Adrenal gland (tissue), 12 donors: Measurements from ENCODE around the gene PCYOX1L. TPM values are rescaled to one million over a fixed set of nuclear protein-coding genes. Genes with fewer than 3 reads are reported as not detected.
"Not testable (repeated sequence)": the region's sequence is repeated elsewhere in the genome, so short reads cannot be mapped to it uniquely, and the experiment has no call there.

ENCODE experiments used
- DNase-seq, 7 donors: peaks; one replicate each; pipeline ENCODE4 v3.0.0-alpha.2; 2019 to 2020
- H3K27ac ChIP-seq, 5 donors: fragments of 200-600 bp; sonication (generic) in 4 of 5; 1 replicate in 3 of 5; 2 replicates in 2 of 5; pipeline versions ENCODE4 v1.5.1 to v1.8.0; 2016 to 2020; ENCODE audit warnings: mild to moderate bottlenecking in 1 of 5
- H3K27me3 ChIP-seq: fragments of 200-600 bp; 2 replicates; pipeline ENCODE4 v1.8.0; 2021
- H3K36me3 ChIP-seq, 2 donors: fragments of 200-600 bp; replicated peaks in 1 of 2; 1 replicate in 1 of 2; 2 replicates in 1 of 2; pipeline versions ENCODE4 v1.5.1 to v1.8.0; 2018 to 2022
- H3K4me1 ChIP-seq, 2 donors: fragments of 200-600 bp; replicated peaks in 1 of 2; 1 replicate in 1 of 2; 2 replicates in 1 of 2; pipeline versions ENCODE4 v1.5.1 to v1.8.0; 2018 to 2021
- H3K4me3 ChIP-seq, 4 donors: fragments of 200-600 bp; sonication (generic) in 3 of 4; one replicate each; pipeline ENCODE4 v1.5.1; 2016 to 2018
- H3K9me3 ChIP-seq, 3 donors: fragments of 200-600 bp; sonication (generic) in 1 of 3; replicated peaks in 1 of 3; 1 replicate in 2 of 3; 2 replicates in 1 of 3; pipeline versions ENCODE4 v1.5.1 to v1.8.0; 2016 to 2021
- CTCF ChIP-seq, 6 experiments: fragments of 450-650 bp in 4 of 6; fragments of 200-600 bp in 2 of 6; sonication (generic) in 1 of 6; IDR thresholded peaks; 1 replicate in 5 of 6; 2 replicates in 1 of 6; pipeline versions ENCODE4 v1.5.1 to v1.8.0; 2016 to 2021; ENCODE audit warnings: antibody characterized with exemption in 6 of 6, mild to moderate bottlenecking in 2 of 6, moderate library complexity in 1 of 6
- POLR2A ChIP-seq, 2 donors: fragments of 450-650 bp; IDR thresholded peaks; one replicate each; pipeline ENCODE4 v1.6.1; 2017; ENCODE audit warnings: antibody characterized with exemption in 2 of 2, mild to moderate bottlenecking in 2 of 2, moderate library complexity in 1 of 2
- WGBS, 4 donors: extraction: QIAGEN DNeasy Blood & Tissue Kit in 2 of 4; methylation state at CpG; one replicate each; pipeline versions ENCODE4 v1.1.5 to v1.1.7; 2013 to 2017; 5-methylcytosine and 5-hydroxymethylcytosine counted together
- intact Hi-C, 2 donors: fragments of 100-400 bp; cut with DNase I; formaldehyde crosslinking; loops; one replicate each; pipeline versions ENCODE4 v1.14.1 to v1.15.0; 2022 to 2023
- polyA plus RNA-seq, 3 donors: library from polyadenylated mRNA; stranded (reverse); fragments of 200-250 nt in 2 of 3; fragments of 350-450 nt in 1 of 3; fragmentation: Illumina TruSeq in 1 of 3; extraction: RNeasy Lipid Tissue Mini Kit (QIAGEN cat#74804) in 1 of 3; gene quantifications; one replicate each; pipeline ENCODE4 v1.2.3, GENCODE V29; 2013 to 2014
- total RNA-seq, 9 donors: library from RNA; depleted of rRNA in 4 of 9; stranded (reverse); fragments of >200 nt in 4 of 9; fragments of 120-200 nt in 1 of 9; fragmentation: NEBNext Ultra II Directional in 1 of 9; extraction: Animal tissue kit (Norgen Biotek cat#: 25700) in 1 of 9; gene quantifications; one replicate each; pipeline versions ENCODE4 v1.1.0 to v1.2.4, GENCODE V29; 2013 to 2023
- donor health status: healthy with polysubstance abuse.
- donor health status: Bipolar disorder and iron deficiency.
- donor health status: DM: yes; HTN: yes; CAD: no.
- donor health status: DM: no; HTN: no; CAD: no.
- donor health status: DM: no; HTN: no; CAD: no.
- donor health status: DM: yes; HTN: yes; CAD: no.

PCYOX1L gene
- total and polyA plus RNA-seq, 12 donors: 4.7 to 17.1 (median 9.4) TPM

- no peak overlapping the region for H3K4me3 ChIP-seq
Observed at GRCh38 chr5:149387982-149388381, 30.1 kb downstream of the PCYOX1L start.

GRCh38 chr5:149388498-149389190, 30.8 kb downstream of the PCYOX1L start:
- H3K4me3 ChIP-seq: no peak overlapping the region
- no peaks in the 10 kb centered on the region for H3K36me3 ChIP-seq
- no peaks in the 10 kb centered on the region for H3K27me3 ChIP-seq
- intact Hi-C loops: no loop called here
- no peak for DNase-seq
- WGBS, 4 donors: 58 to 90% (median 75%) methylated on average over 7 of the region's 7 CpGs
- TF ChIP-seq POLR2A (IDR thresholded peaks at IDR 0.05): no peak
- no peak for TF ChIP-seq CTCF (IDR thresholded peaks at IDR 0.05)
- peak overlapping the region; percentile 45 to 90 (median 80) for H3K27ac ChIP-seq
- peaks cover 25 to 49% of the 10 kb centered on the region in 2 donors for H3K4me1 ChIP-seq
- H3K9me3 ChIP-seq: no peaks in the 10 kb centered on the region

More at GRCh38 chr5:149387982-149388381, 30.1 kb downstream of the PCYOX1L start:
- Histone ChIP-seq H3K9me3 (no peaks in the 10 kb centered on the region), H3K4me1 (peaks cover 25 to 53% of the 10 kb centered on the region in 2 donors), H3K27me3 (no peaks in the 10 kb centered on the region), H3K27ac (peak overlapping the region; percentile 45 to 90 (median 80)), H3K36me3 (no peaks in the 10 kb centered on the region)
- TF ChIP-seq POLR2A (IDR thresholded peaks at IDR 0.05): no peak
- TF ChIP-seq CTCF (IDR thresholded peaks at IDR 0.05): no peak
- peak; percentile 68 to 85 (median 73) for DNase-seq
- intact Hi-C loops: no loop called here
- 29 to 38% (median 32%) methylated on average over 1 of the region's 1 CpG for WGBS, 4 donors

GRCh38 chr5:149389552-149390495, 32.0 kb downstream of the PCYOX1L start:
- intact Hi-C loops: no loop called here
- Histone ChIP-seq H3K27ac (peak overlapping the region in 2 of 5 donors; percentile 3 to 80), H3K4me3 (no peak overlapping the region), H3K27me3 (no peaks in the 10 kb centered on the region), H3K36me3 (no peaks in the 10 kb centered on the region), H3K9me3 (no peaks in the 10 kb centered on the region), H3K4me1 (peaks cover 25 to 38% of the 10 kb centered on the region in 2 donors)
- WGBS, 4 donors: 85 to 91% (median 87%) methylated on average over 10 to 11 of the region's 11 CpGs
- DNase-seq: no peak
- no peak for TF ChIP-seq POLR2A (IDR thresholded peaks at IDR 0.05)
- no peak for TF ChIP-seq CTCF (IDR thresholded peaks at IDR 0.05)

GRCh38 chr5:149391076-149391475, 33.2 kb downstream of the PCYOX1L start:
- H3K4me3 ChIP-seq, H3K27ac ChIP-seq, H3K36me3 ChIP-seq, H3K9me3 ChIP-seq, DNase-seq, H3K27me3 ChIP-seq, intact Hi-C loops: not testable (repeated sequence)
- H3K4me1 ChIP-seq: peaks cover 25 to 30% of the 10 kb centered on the region in 2 donors
- 85 to 93% (median 89%) methylated on average over 6 of the region's 6 CpGs for WGBS, 4 donors
